H9 (cell line): ENCODE data around the gene ATP1A4. TPM values are rescaled to one million over a fixed set of nuclear protein-coding genes. Genes with fewer than 3 reads are reported as not detected.
A peak's percentile ranks its signal among the peaks of the same experiment; 100 is the strongest.

Source experiments
- DNase-seq: peaks from one replicate; pipeline ENCODE4 v3.0.0-alpha.2; 2017
- H2AFZ ChIP-seq: one replicate; pipeline ENCODE4 v1.6.1; 2013; ENCODE audit warnings: mild to moderate bottlenecking, low read length, control low read depth, moderate library complexity
- H2AK5ac ChIP-seq: 2 replicates; pipeline ENCODE4 v1.6.1; 2013; ENCODE audit warnings: low read length, control low read depth, mixed read lengths; ENCODE audit not compliant: insufficient read length
- H2BK120ac ChIP-seq: one replicate; pipeline ENCODE4 v1.6.1; 2013; ENCODE audit warnings: low read depth, mild to moderate bottlenecking, low read length, control low read depth, inconsistent platforms; ENCODE audit not compliant: poor library complexity, severe bottlenecking
- H2BK12ac ChIP-seq: 2 replicates; pipeline ENCODE4 v1.6.1; 2013; ENCODE audit warnings: low read length, control low read depth, mixed read lengths, low read depth; ENCODE audit not compliant: insufficient read length
- H2BK15ac ChIP-seq: 2 replicates; pipeline ENCODE4 v1.6.1; 2013; ENCODE audit warnings: low read depth, low read length, control low read depth
- H2BK20ac ChIP-seq: one replicate; pipeline ENCODE4 v1.6.1; 2013; ENCODE audit warnings: low read depth, mild to moderate bottlenecking, low read length, control low read depth, inconsistent platforms; ENCODE audit not compliant: poor library complexity, severe bottlenecking
- H2BK5ac ChIP-seq: 2 replicates; pipeline ENCODE4 v1.6.1; 2013; ENCODE audit warnings: low read length, control low read depth, mixed read lengths; ENCODE audit not compliant: insufficient read length
- H3K14ac ChIP-seq: 2 replicates; pipeline ENCODE4 v1.6.1; 2013; ENCODE audit warnings: low read length, control low read depth; ENCODE audit not compliant: insufficient read depth
- H3K18ac ChIP-seq: 2 replicates; pipeline ENCODE4 v1.6.1; 2013; ENCODE audit warnings: low read depth, mild to moderate bottlenecking, mixed read lengths, low read length, control low read depth; ENCODE audit not compliant: insufficient read length
- H3K23ac ChIP-seq: 2 replicates; pipeline ENCODE4 v1.6.1; 2013; ENCODE audit warnings: low read length, control low read depth, mixed read lengths, low read depth; ENCODE audit not compliant: insufficient read length
- H3K23me2 ChIP-seq: 2 replicates; pipeline ENCODE4 v1.6.1; 2013; ENCODE audit warnings: low read depth, mild to moderate bottlenecking, mixed read lengths, low read length, control low read depth; ENCODE audit not compliant: insufficient read length, poor library complexity, severe bottlenecking
- H3K27ac ChIP-seq: 2 replicates; pipeline ENCODE4 v1.5.1; 2013; ENCODE audit warnings: low read length, control low read depth, mixed read lengths, low read depth; ENCODE audit not compliant: insufficient read length
- H3K27me3 ChIP-seq: 2 replicates; pipeline ENCODE4 v1.6.1; 2013; ENCODE audit warnings: low read length, control low read depth, inconsistent platforms; ENCODE audit not compliant: insufficient read depth
- H3K4ac ChIP-seq: 2 replicates; pipeline ENCODE4 v1.6.1; 2013; ENCODE audit warnings: low read depth, mild to moderate bottlenecking, control low read depth, inconsistent platforms, low read length, moderate library complexity
- H3K4me1 ChIP-seq: 2 replicates; pipeline ENCODE4 v1.6.1; 2013; ENCODE audit warnings: low read length, control low read depth, inconsistent platforms; ENCODE audit not compliant: insufficient read depth
- H3K4me2 ChIP-seq: 2 replicates; pipeline ENCODE4 v1.6.1; 2013; ENCODE audit warnings: low read length, control low read depth, mixed read lengths; ENCODE audit not compliant: insufficient read length, insufficient read depth
- H3K56ac ChIP-seq: 2 replicates; pipeline ENCODE4 v1.6.1; 2013; ENCODE audit warnings: low read depth, mild to moderate bottlenecking, mixed read lengths, low read length, control low read depth; ENCODE audit not compliant: insufficient read length
- H3K79me1 ChIP-seq: 2 replicates; pipeline ENCODE4 v1.6.1; 2013; ENCODE audit warnings: low read depth, mild to moderate bottlenecking, moderate library complexity, low read length, control low read depth, inconsistent platforms; ENCODE audit not compliant: insufficient read depth, poor library complexity, severe bottlenecking
- H3K79me2 ChIP-seq: 2 replicates; pipeline ENCODE4 v1.6.1; 2013; ENCODE audit warnings: low read length, control low read depth, inconsistent platforms; ENCODE audit not compliant: insufficient read depth
- H3K9ac ChIP-seq: 2 replicates; pipeline ENCODE4 v1.6.1; 2013; ENCODE audit warnings: low read length, control low read depth, mixed read lengths; ENCODE audit not compliant: insufficient read length; ENCODE audit errors: extremely low read depth
- H3K9me3 ChIP-seq: one replicate; pipeline ENCODE4 v1.6.1; 2013; ENCODE audit warnings: low read depth, low read length, inconsistent platforms; ENCODE audit not compliant: control insufficient read depth
- H3T11ph ChIP-seq: one replicate; pipeline ENCODE4 v1.6.1; 2013; ENCODE audit warnings: mild to moderate bottlenecking, low read length, control low read depth, inconsistent platforms
- H4K20me1 ChIP-seq: one replicate; pipeline ENCODE4 v1.6.1; 2013; ENCODE audit not compliant: control insufficient read depth, insufficient read length, insufficient read depth
- H4K5ac ChIP-seq: 2 replicates; pipeline ENCODE4 v1.6.1; 2013; ENCODE audit warnings: low read depth, mild to moderate bottlenecking, mixed read lengths, low read length, control low read depth; ENCODE audit not compliant: insufficient read length
- H4K8ac ChIP-seq: replicated peaks from 2 replicates; pipeline ENCODE4 v1.6.1; 2013; ENCODE audit warnings: low read length, control low read depth, mixed read lengths, low read depth; ENCODE audit not compliant: insufficient read length
- H4K91ac ChIP-seq: 2 replicates; pipeline ENCODE4 v1.6.1; 2013; ENCODE audit warnings: low read depth, mild to moderate bottlenecking, moderate library complexity, mixed read lengths, low read length, control low read depth; ENCODE audit not compliant: insufficient read length
- H3K27ac Mint-ChIP-seq, 3 experiments: 2 replicates in 2 of 3; 3 replicates in 1 of 3; pipeline ENCODE4 v1.8.0; 2020 to 2021; ENCODE audit warnings: mixed read lengths in 3 of 3, mild to moderate bottlenecking in 1 of 3, moderate library complexity in 1 of 3
- H3K27me3 Mint-ChIP-seq: 2 replicates; pipeline ENCODE4 v1.8.0; 2021; ENCODE audit warnings: low read depth, mild to moderate bottlenecking, moderate library complexity, mixed read lengths
- H3K36me3 Mint-ChIP-seq, 3 experiments: 2 replicates in 2 of 3; 3 replicates in 1 of 3; pipeline ENCODE4 v1.8.0; 2020 to 2021; ENCODE audit warnings: low read depth in 3 of 3, mixed read lengths in 3 of 3; ENCODE audit not compliant: insufficient read depth in 1 of 3
- H3K4me1 Mint-ChIP-seq, 2 experiments: 2 replicates each; pipeline ENCODE4 v1.8.0; 2020; ENCODE audit warnings: mixed read lengths in 2 of 2
- H3K4me3 Mint-ChIP-seq, 2 experiments: 2 replicates in 1 of 2; 3 replicates in 1 of 2; pipeline ENCODE4 v1.8.0; 2020 to 2021; ENCODE audit warnings: mild to moderate bottlenecking in 2 of 2, mixed read lengths in 2 of 2, moderate library complexity in 1 of 2
- H3K9me3 Mint-ChIP-seq, 2 experiments: 2 replicates in 1 of 2; 3 replicates in 1 of 2; pipeline ENCODE4 v1.8.0; 2020; ENCODE audit warnings: mild to moderate bottlenecking in 2 of 2, mixed read lengths in 2 of 2, moderate library complexity in 1 of 2
- WGBS: extraction: QIAGEN DNeasy Blood & Tissue Kit; methylation state at CpG from one replicate; pipeline ENCODE4 v1.1.7; 2013; ENCODE audit warnings: missing lambda C conversion rate, low lambda C conversion rate, mixed read lengths; ENCODE audit not compliant: insufficient read length; ENCODE audit errors: extremely low coverage; 5-methylcytosine and 5-hydroxymethylcytosine counted together
- total RNA-seq: library from RNA; stranded (reverse); gene quantifications from 2 replicates; pipeline ENCODE4 v1.2.1, GENCODE V29; 2021
- TF ChIP-seq, protein P1 (sequence below): fragments of 200-600 bp; sonication (generic); conservative IDR thresholded peaks from 3 replicates; pipeline ENCODE4 v1.8.0; 2021; ENCODE audit warnings: antibody characterized with exemption, mild to moderate bottlenecking

ATP1A4 gene
- total RNA-seq, 1 experiment from 2014 or later, result 0.20 TPM

DNA sequence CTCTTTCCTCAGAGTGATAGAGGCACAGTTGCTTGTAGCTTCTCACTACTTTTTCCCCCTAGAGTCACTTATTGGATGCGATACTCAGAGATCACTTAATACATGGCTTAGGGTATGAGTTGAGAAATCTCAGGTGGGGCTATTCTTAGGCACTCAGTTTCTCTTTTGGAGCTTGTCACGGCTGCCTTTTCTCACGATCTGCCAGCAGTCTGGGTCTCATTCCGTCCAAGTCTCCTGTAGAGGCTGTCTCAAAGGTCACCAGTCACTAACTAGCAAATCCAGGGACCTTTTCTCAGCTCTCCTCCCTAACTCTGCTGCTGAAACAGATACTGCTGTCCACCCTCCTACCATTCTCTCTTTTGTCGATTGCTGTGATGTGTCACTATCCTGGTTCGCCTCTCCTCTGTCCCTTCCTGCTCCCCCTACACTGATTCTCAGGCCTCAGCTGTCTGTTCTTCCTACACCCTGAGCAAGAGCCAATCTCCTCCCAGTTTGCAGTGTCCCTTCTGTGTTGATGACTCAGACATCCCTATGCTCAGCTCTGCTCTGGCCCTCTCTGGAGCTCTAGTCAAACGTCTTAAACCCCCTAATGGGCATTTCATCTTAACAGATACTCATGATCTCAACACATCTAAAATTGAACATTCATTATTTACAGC is 23.4 kb upstream of the ATP1A4 start:
- no peak overlapping the region for H3K14ac ChIP-seq

More for the DNA sequence above, 23.4 kb upstream of the ATP1A4 start:
- no peak for DNase-seq
- Mint-ChIP-seq H3K36me3 (peaks cover 0 to 73% (median 72%) of the 10 kb centered on the region in 3 experiments; a peak in 5 of 7 replicates), H3K4me3 (no peak overlapping the region), H3K4me1 (peaks cover 6 to 11% of the 10 kb centered on the region in 2 experiments), H3K27ac (peak overlapping the region in 1 of 3 experiments; percentile 4; a peak in 2 of 7 replicates), H3K9me3 (no peaks in the 10 kb centered on the region), H3K27me3 (peaks cover 2% of the 10 kb centered on the region)
- Histone ChIP-seq H2BK20ac (no peak overlapping the region), H3K4me1 (no peaks in the 10 kb centered on the region; the same call in 1 of the 2 replicates), H3K9me3 (no peaks in the 10 kb centered on the region), H3K79me2 (no peaks in the 10 kb centered on the region), H2AFZ (no peak overlapping the region), H3K27me3 (no peaks in the 10 kb centered on the region), H2BK5ac (no peak overlapping the region), H2BK12ac (no peak overlapping the region), H4K5ac (no peak overlapping the region), H3K23me2 (no peaks in the 10 kb centered on the region), H2BK120ac (no peak overlapping the region), H3K4me2 (no peak overlapping the region), H4K91ac (no peak overlapping the region), H3K4ac (no peak overlapping the region), H3T11ph (no peak overlapping the region), H3K9ac (no peak overlapping the region), H4K8ac (no peak overlapping the region), H2BK15ac (no peak overlapping the region), H3K56ac (no peak overlapping the region), H4K20me1 (no peaks in the 10 kb centered on the region), H2AK5ac (no peak overlapping the region), H3K23ac (no peak overlapping the region), H3K18ac (no peak overlapping the region), H3K27ac (no peak overlapping the region), H3K79me1 (no peaks in the 10 kb centered on the region)
- TF ChIP-seq, protein P1, sequence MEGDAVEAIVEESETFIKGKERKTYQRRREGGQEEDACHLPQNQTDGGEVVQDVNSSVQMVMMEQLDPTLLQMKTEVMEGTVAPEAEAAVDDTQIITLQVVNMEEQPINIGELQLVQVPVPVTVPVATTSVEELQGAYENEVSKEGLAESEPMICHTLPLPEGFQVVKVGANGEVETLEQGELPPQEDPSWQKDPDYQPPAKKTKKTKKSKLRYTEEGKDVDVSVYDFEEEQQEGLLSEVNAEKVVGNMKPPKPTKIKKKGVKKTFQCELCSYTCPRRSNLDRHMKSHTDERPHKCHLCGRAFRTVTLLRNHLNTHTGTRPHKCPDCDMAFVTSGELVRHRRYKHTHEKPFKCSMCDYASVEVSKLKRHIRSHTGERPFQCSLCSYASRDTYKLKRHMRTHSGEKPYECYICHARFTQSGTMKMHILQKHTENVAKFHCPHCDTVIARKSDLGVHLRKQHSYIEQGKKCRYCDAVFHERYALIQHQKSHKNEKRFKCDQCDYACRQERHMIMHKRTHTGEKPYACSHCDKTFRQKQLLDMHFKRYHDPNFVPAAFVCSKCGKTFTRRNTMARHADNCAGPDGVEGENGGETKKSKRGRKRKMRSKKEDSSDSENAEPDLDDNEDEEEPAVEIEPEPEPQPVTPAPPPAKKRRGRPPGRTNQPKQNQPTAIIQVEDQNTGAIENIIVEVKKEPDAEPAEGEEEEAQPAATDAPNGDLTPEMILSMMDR, result no peak
- no CpG with 5 or more reads among the region's 7 CpGs for WGBS
